ENCODE measurements around the gene ZFAND2A. TPM values are rescaled to one million over a fixed set of nuclear protein-coding genes. Genes with fewer than 3 reads are reported as not detected.

Gene ZFAND2A
- total RNA-seq, 1 experiment from 2014 or later: 19.1 TPM

DNA sequence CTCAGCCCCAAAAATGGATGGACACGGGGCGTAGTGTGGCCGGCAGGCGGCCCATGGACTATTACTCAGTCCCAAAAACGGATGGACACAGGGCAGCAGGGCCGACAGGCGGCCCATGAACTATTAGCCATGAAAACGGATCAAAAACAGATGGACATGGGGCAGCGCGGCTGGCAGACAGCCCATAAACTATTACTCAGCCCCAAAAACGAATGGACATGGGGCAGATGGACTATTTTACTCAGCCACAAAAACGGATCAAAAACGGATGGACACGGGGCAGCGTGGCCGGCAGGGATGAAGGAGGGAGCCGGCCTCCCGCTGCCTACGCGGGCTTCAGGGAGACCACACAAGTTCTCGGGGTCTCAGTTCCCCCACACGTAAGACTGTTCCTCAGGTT lies 39.2 kb downstream of the ZFAND2A start:
- H3K4me1 ChIP-seq (ENCODE audit: control insufficient read depth in 1 of 2, insufficient read depth in 2 of 2, low read length in 2 of 2): no peaks in the 10 kb centered on the region
- H3K27me3 ChIP-seq (ENCODE audit: insufficient read depth, low read length): no peaks in the 10 kb centered on the region
- H3K79me2 ChIP-seq (ENCODE audit: insufficient read depth, low read length): peaks cover 65% of the 10 kb centered on the region
- ChIA-PET CTCF (no interaction called here), RAD21 (ENCODE audit: low non-redundant PET in 1 of 2, low total read pairs in 2 of 2, uncharacterized antibody in 2 of 2, unreplicated experiment in 2 of 2) (no interaction called here), POLR2A (no interaction called here)
- no peaks in the 10 kb centered on the region for H3K9me2 ChIP-seq (ENCODE audit: insufficient read depth)
- TF ChIP-seq POLR2A (IDR thresholded peaks at IDR 0.05; ENCODE audit: borderline replicate concordance, extremely low read depth, insufficient read depth, insufficient read length) (no peak), SP1 (IDR thresholded peaks at IDR 0.05; ENCODE audit: low read depth) (no peak), FOSL1 (IDR thresholded peaks at IDR 0.05; ENCODE audit: low read depth) (no peak), ZNF274 (IDR thresholded peaks at IDR 0.05; ENCODE audit: low read depth, low read length) (no peak), EGR1 (IDR thresholded peaks at IDR 0.05; ENCODE audit: low read depth) (no peak), ELF1 (IDR thresholded peaks at IDR 0.05; ENCODE audit: borderline replicate concordance, low read depth) (no peak), TCF7L2 (IDR thresholded peaks at IDR 0.05; ENCODE audit: borderline replicate concordance, extremely low read depth, insufficient read depth, insufficient read length) (no peak), JUND (IDR thresholded peaks at IDR 0.05) (no peak), ZFX (IDR thresholded peaks at IDR 0.05) (no peak), YY1 (IDR thresholded peaks at IDR 0.05; ENCODE audit: extremely low read depth, insufficient replicate concordance, low read depth, low read length) (no peak), POLR2AphosphoS5 (IDR thresholded peaks at IDR 0.05; ENCODE audit: low read depth, low read length) (no peak), EZH2phosphoT487 (IDR thresholded peaks at IDR 0.05; ENCODE audit: borderline replicate concordance) (no peak), CBX3 (IDR thresholded peaks at IDR 0.05; ENCODE audit: low read depth) (no peak), EZH2 (IDR thresholded peaks at IDR 0.05) (no peak), RAD21 (IDR thresholded peaks at IDR 0.05; ENCODE audit: low read depth) (no peak)
- TF ChIP-seq, protein P1, sequence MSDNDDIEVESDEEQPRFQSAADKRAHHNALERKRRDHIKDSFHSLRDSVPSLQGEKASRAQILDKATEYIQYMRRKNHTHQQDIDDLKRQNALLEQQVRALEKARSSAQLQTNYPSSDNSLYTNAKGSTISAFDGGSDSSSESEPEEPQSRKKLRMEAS (IDR thresholded peaks at IDR 0.05): no peak
- TF ChIP-seq, protein P2, sequence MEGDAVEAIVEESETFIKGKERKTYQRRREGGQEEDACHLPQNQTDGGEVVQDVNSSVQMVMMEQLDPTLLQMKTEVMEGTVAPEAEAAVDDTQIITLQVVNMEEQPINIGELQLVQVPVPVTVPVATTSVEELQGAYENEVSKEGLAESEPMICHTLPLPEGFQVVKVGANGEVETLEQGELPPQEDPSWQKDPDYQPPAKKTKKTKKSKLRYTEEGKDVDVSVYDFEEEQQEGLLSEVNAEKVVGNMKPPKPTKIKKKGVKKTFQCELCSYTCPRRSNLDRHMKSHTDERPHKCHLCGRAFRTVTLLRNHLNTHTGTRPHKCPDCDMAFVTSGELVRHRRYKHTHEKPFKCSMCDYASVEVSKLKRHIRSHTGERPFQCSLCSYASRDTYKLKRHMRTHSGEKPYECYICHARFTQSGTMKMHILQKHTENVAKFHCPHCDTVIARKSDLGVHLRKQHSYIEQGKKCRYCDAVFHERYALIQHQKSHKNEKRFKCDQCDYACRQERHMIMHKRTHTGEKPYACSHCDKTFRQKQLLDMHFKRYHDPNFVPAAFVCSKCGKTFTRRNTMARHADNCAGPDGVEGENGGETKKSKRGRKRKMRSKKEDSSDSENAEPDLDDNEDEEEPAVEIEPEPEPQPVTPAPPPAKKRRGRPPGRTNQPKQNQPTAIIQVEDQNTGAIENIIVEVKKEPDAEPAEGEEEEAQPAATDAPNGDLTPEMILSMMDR (IDR thresholded peaks at IDR 0.05 in 2 of 3, conservative IDR thresholded peaks at IDR 0.05 in 1 of 3; ENCODE audit: borderline replicate concordance in 1 of 3, insufficient read depth in 1 of 3, low read depth in 2 of 3, low read length in 2 of 3): no peak
- TF ChIP-seq, protein P3, sequence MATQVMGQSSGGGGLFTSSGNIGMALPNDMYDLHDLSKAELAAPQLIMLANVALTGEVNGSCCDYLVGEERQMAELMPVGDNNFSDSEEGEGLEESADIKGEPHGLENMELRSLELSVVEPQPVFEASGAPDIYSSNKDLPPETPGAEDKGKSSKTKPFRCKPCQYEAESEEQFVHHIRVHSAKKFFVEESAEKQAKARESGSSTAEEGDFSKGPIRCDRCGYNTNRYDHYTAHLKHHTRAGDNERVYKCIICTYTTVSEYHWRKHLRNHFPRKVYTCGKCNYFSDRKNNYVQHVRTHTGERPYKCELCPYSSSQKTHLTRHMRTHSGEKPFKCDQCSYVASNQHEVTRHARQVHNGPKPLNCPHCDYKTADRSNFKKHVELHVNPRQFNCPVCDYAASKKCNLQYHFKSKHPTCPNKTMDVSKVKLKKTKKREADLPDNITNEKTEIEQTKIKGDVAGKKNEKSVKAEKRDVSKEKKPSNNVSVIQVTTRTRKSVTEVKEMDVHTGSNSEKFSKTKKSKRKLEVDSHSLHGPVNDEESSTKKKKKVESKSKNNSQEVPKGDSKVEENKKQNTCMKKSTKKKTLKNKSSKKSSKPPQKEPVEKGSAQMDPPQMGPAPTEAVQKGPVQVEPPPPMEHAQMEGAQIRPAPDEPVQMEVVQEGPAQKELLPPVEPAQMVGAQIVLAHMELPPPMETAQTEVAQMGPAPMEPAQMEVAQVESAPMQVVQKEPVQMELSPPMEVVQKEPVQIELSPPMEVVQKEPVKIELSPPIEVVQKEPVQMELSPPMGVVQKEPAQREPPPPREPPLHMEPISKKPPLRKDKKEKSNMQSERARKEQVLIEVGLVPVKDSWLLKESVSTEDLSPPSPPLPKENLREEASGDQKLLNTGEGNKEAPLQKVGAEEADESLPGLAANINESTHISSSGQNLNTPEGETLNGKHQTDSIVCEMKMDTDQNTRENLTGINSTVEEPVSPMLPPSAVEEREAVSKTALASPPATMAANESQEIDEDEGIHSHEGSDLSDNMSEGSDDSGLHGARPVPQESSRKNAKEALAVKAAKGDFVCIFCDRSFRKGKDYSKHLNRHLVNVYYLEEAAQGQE (IDR thresholded peaks at IDR 0.05; ENCODE audit: low read depth): no peak
- H3K4me3 ChIP-seq (replicated peaks in 1 of 2; ENCODE audit: low read depth in 1 of 2, low read length in 2 of 2): no peak overlapping the region
- no peak overlapping the region for H3K9ac ChIP-seq (ENCODE audit: low read length)
- no peak overlapping the region for H3K27ac ChIP-seq (ENCODE audit: low read depth, low read length)
- H3K36me3 ChIP-seq (ENCODE audit: control insufficient read depth in 1 of 2, insufficient read depth in 2 of 2, low read length in 2 of 2): no peaks in the 10 kb centered on the region
- DNase-seq (ENCODE audit: low read depth, low spot score) (no peak), ATAC-seq (no peak)
- no TSS peak for BruUV-seq (replicated peaks)
- no peak overlapping the region for H2AFZ ChIP-seq (ENCODE audit: low read depth, low read length, poor library complexity, severe bottlenecking)
- no peak overlapping the region for H3K4me2 ChIP-seq (ENCODE audit: low read length)
- intact Hi-C loops (cut with micrococcal nuclease): no loop called here
- H3K9me3 ChIP-seq (ENCODE audit: control insufficient read depth in 1 of 2, insufficient read depth in 1 of 2, low read depth in 1 of 2, low read length in 2 of 2): no peaks in the 10 kb centered on the region
- peaks cover 3% of the 10 kb centered on the region; the same call in 1 of the 2 replicates for H4K20me1 ChIP-seq (ENCODE audit: insufficient read depth)

Measured in HCT116 (cell line).